GM12878 (cell line): ENCODE measurements around the gene MTMR1. TPM values are rescaled to one million over a fixed set of nuclear protein-coding genes. Genes with fewer than 3 reads are reported as not detected.

Experiments used
- DPF2 ChIP-seq: fragments of 450-650 bp; IDR thresholded peaks from 2 replicates; pipeline ENCODE4 v1.6.1; 2017; ENCODE audit warnings: mild to moderate bottlenecking
- EP300 ChIP-seq, 2 experiments: fragments of 150-350 bp in 1 of 2; IDR thresholded peaks; 2 replicates each; pipeline ENCODE4 v1.6.1; 2011 to 2012; ENCODE audit warnings: low read depth in 2 of 2, low read length in 2 of 2, borderline replicate concordance in 1 of 2, improper control_type of control experiment in 1 of 2, inconsistent platforms in 1 of 2; ENCODE audit not compliant: control insufficient read depth in 1 of 2
- ESRRA ChIP-seq: IDR thresholded peaks from 2 replicates; pipeline ENCODE4 v1.6.1; 2012; ENCODE audit warnings: mild to moderate bottlenecking, low read length, improper control_type of control experiment
- MTA3 ChIP-seq: IDR thresholded peaks from 2 replicates; pipeline ENCODE4 v1.6.1; 2012; ENCODE audit warnings: low read length, inconsistent platforms, borderline replicate concordance
- NFIC ChIP-seq: IDR thresholded peaks from 2 replicates; pipeline ENCODE4 v1.6.1; 2012; ENCODE audit warnings: low read depth, mild to moderate bottlenecking, inconsistent platforms, low read length, moderate library complexity
- POLR2A ChIP-seq: IDR thresholded peaks from 2 replicates; pipeline ENCODE4 v1.6.1; 2011; ENCODE audit warnings: low read depth, mild to moderate bottlenecking, low read length
- ZBED1 ChIP-seq: IDR thresholded peaks from 2 replicates; pipeline ENCODE4 v1.6.1; 2016; ENCODE audit warnings: borderline replicate concordance
- polyA plus RNA-seq, 11 experiments: library from polyadenylated mRNA; depleted of rRNA in 4 of 11; unstranded in 6 of 11; stranded (reverse) in 5 of 11; fragments of >200 nt; fragmentation: Nextera tagmentation in 4 of 11; fragmentation: Illumina TruSeq in 1 of 11; extraction: Ambion mirVana in 4 of 11; extraction: Trizol in 1 of 11; gene quantifications; 1 replicate in 1 of 11; 2 replicates in 10 of 11; pipeline versions ENCODE4 v1.2.1 to v1.2.3, GENCODE V29; 2011 to 2016; ENCODE audit warnings: inconsistent platforms in 2 of 11, missing spikeins in 2 of 11, low read depth in 1 of 11
- total RNA-seq, 4 experiments: library from RNA; depleted of rRNA in 3 of 4; stranded (reverse); fragments of >200 nt in 3 of 4; fragmentation: Illumina TruSeq in 1 of 4; extraction: Trizol in 1 of 4; gene quantifications; 2 replicates each; pipeline versions ENCODE4 v1.2.1 to v1.2.3, GENCODE V29; 2013 to 2021
- TF ChIP-seq, protein P1 (sequence below): fragments of 450-650 bp; IDR thresholded peaks from 2 replicates; pipeline ENCODE4 v1.6.1; 2016; ENCODE audit warnings: mild to moderate bottlenecking
- TF ChIP-seq, protein P2 (sequence below): fragments of 450-650 bp; IDR thresholded peaks from 2 replicates; pipeline ENCODE4 v1.6.1; 2017; ENCODE audit warnings: mild to moderate bottlenecking, low read depth, inconsistent platforms; ENCODE audit not compliant: poor library complexity, severe bottlenecking

The MTMR1 gene
- total and polyA plus RNA-seq, 10 of the 15 experiments (the other 5 are each of a cell fraction or from before 2014, with no cell fraction given) = 1.2 to 32.2 (median 22.9) TPM

DNA sequence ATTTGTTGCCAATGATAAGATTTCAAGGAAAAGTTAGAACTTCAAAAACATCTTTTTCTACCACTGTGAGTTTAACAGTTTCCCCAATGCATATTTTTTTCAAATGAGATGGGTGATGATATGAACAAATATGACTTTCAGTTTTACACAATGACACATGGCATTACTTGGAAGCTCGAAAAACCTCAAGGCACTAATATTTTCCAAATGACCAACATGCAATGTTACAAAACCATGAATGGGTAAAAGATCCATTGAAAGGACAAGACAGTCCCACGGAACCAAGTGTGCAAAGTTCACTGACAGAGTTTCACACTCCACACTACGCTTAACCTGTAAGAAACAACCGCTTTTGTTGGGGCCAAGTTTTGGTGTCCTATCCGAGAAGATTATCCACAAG lies 120.7 kb downstream of the MTMR1 start (continued):
- TF ChIP-seq, protein P1, sequence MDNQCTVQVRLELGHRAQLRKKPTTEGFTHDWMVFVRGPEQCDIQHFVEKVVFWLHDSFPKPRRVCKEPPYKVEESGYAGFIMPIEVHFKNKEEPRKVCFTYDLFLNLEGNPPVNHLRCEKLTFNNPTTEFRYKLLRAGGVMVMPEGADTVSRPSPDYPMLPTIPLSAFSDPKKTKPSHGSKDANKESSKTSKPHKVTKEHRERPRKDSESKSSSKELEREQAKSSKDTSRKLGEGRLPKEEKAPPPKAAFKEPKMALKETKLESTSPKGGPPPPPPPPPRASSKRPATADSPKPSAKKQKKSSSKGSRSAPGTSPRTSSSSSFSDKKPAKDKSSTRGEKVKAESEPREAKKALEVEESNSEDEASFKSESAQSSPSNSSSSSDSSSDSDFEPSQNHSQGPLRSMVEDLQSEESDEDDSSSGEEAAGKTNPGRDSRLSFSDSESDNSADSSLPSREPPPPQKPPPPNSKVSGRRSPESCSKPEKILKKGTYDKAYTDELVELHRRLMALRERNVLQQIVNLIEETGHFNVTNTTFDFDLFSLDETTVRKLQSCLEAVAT = no peak
- no peak for TF ChIP-seq ZBED1
- TF ChIP-seq ESRRA = no peak
- TF ChIP-seq MTA3 = no peak
- TF ChIP-seq, protein P2, sequence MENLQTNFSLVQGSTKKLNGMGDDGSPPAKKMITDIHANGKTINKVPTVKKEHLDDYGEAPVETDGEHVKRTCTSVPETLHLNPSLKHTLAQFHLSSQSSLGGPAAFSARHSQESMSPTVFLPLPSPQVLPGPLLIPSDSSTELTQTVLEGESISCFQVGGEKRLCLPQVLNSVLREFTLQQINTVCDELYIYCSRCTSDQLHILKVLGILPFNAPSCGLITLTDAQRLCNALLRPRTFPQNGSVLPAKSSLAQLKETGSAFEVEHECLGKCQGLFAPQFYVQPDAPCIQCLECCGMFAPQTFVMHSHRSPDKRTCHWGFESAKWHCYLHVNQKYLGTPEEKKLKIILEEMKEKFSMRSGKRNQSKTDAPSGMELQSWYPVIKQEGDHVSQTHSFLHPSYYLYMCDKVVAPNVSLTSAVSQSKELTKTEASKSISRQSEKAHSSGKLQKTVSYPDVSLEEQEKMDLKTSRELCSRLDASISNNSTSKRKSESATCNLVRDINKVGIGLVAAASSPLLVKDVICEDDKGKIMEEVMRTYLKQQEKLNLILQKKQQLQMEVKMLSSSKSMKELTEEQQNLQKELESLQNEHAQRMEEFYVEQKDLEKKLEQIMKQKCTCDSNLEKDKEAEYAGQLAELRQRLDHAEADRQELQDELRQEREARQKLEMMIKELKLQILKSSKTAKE = no peak
- no peak for TF ChIP-seq EP300 (IDR thresholded peaks at IDR 0.05; ENCODE audit: borderline replicate concordance in 1 of 2, control insufficient read depth in 1 of 2, low read depth in 2 of 2, low read length in 2 of 2)
- TF ChIP-seq DPF2 = no peak
- no peak for TF ChIP-seq NFIC
- no peak for TF ChIP-seq POLR2A

Other genes with a start within 250 kb of the MTMR1 start
- gene MTM1, start 124.8 kb upstream of the MTMR1 start, total RNA-seq (2014; rRNA removed) = 6.4 and 13.3 TPM in 2 replicates
- 8.5 and 8.9 TPM in 2 replicates for gene MTM1, start 124.8 kb upstream of the MTMR1 start, total RNA-seq (2014; rRNA removed; fragmentation: Illumina TruSeq; extraction: Trizol)
- gene MTM1, start 124.8 kb upstream of the MTMR1 start, total RNA-seq (2021) = 9.1 and 9.2 TPM in 2 replicates
- 3.9 and 5.9 TPM in 2 replicates for gene MTM1, start 124.8 kb upstream of the MTMR1 start, polyA plus RNA-seq (2011; rRNA removed)
- 7.9 and 10.8 TPM in 2 replicates for gene MTM1, start 124.8 kb upstream of the MTMR1 start, polyA plus RNA-seq (2014; fragmentation: Illumina TruSeq; extraction: Trizol)
- gene MTM1, start 124.8 kb upstream of the MTMR1 start, polyA plus RNA-seq (2014; fragmentation: Nextera tagmentation; extraction: Ambion mirVana) = 1 to 10 TPM; 3.9 to 5.3 TPM
- gene MTM1, start 124.8 kb upstream of the MTMR1 start, polyA plus RNA-seq (2014; rRNA removed) = 4.9 and 6.6 TPM in 2 replicates
- 10 to 100 TPM; 10.6 to 11.4 TPM for gene MTM1, start 124.8 kb upstream of the MTMR1 start, polyA plus RNA-seq (2016; fragmentation: Nextera tagmentation; extraction: Ambion mirVana)
- gene CD99L2, start 205.3 kb downstream of the MTMR1 start, total RNA-seq (2014; rRNA removed) = 14.5 and 14.6 TPM in 2 replicates
- 13.1 and 13.3 TPM in 2 replicates for gene CD99L2, start 205.3 kb downstream of the MTMR1 start, total RNA-seq (2014; rRNA removed; fragmentation: Illumina TruSeq; extraction: Trizol)
- 19.8 and 22.9 TPM in 2 replicates for gene CD99L2, start 205.3 kb downstream of the MTMR1 start, total RNA-seq (2021)
- 8.4 and 12.9 TPM in 2 replicates for gene CD99L2, start 205.3 kb downstream of the MTMR1 start, polyA plus RNA-seq (2011; rRNA removed)
- gene CD99L2, start 205.3 kb downstream of the MTMR1 start, polyA plus RNA-seq (2014; fragmentation: Illumina TruSeq; extraction: Trizol) = 10.0 and 16.9 TPM in 2 replicates
- 1 to 10 TPM; 1.1 to 2.3 TPM for gene CD99L2, start 205.3 kb downstream of the MTMR1 start, polyA plus RNA-seq (2014; fragmentation: Nextera tagmentation; extraction: Ambion mirVana)
- gene CD99L2, start 205.3 kb downstream of the MTMR1 start, polyA plus RNA-seq (2014; rRNA removed) = 14.2 and 14.7 TPM in 2 replicates
- 10 to 100 TPM; 10.6 to 11.5 TPM for gene CD99L2, start 205.3 kb downstream of the MTMR1 start, polyA plus RNA-seq (2016; fragmentation: Nextera tagmentation; extraction: Ambion mirVana)